A549 (cell line): ENCODE data around the gene IL1F10. TPM values are rescaled to one million over a fixed set of nuclear protein-coding genes. Genes with fewer than 3 reads are reported as not detected.

ENCODE experiments used
- ATAC-seq, 2 experiments: fragments of 200-7000 bp in 1 of 2; fragments of >200 bp in 1 of 2; cut with Nextera tagmentation in 1 of 2; cut with Tn5 transposase in 1 of 2; 3 replicates each; pipeline versions ENCODE4 v1.8.0 to v1.9.1; 2018 to 2020; ENCODE audit warnings: mild to moderate bottlenecking in 1 of 2, moderate library complexity in 1 of 2
- CTCF ChIA-PET: fragments of 300-600 bp; sonication (Branson Sonifier 250); formaldehyde crosslinking; extraction: SDS; loops from one replicate; lab custom pipeline; 2021; ENCODE audit warnings: antibody characterized with exemption, inconsistent platforms; lab: Yijun Ruan, JAX
- POLR2A ChIA-PET: fragments of 350-600 bp; formaldehyde crosslinking; extraction: SDS; loops from one replicate; lab custom pipeline; 2021; ENCODE audit warnings: antibody characterized with exemption, inconsistent platforms; lab: Yijun Ruan, JAX
- DNase-seq, 2 experiments: peaks; one replicate each; pipeline versions ENCODE4 v3.0.0 to v3.0.0-alpha.2; 2011 to 2016; ENCODE audit warnings: low read depth in 1 of 2, low spot score in 1 of 2
- FAIRE-seq: peaks from 2 replicates; lab custom pipeline; 2011; peaks lifted over from hg19 to GRCh38; lab: Jason Lieb, UNC
- H3K27ac ChIP-seq, 2 experiments: fragments of >200 bp; sonication (Bioruptor Twin); formaldehyde crosslinking; 3 replicates each; pipeline ENCODE4 v1.5.1; 2016 to 2017
- H3K4me1 ChIP-seq: fragments of >200 bp; sonication (Bioruptor Twin); formaldehyde crosslinking; 3 replicates; pipeline ENCODE4 v1.6.1; 2016
- H3K4me2 ChIP-seq: fragments of >200 bp; sonication (Bioruptor Twin); formaldehyde crosslinking; 3 replicates; pipeline ENCODE4 v1.6.1; 2016
- H3K4me3 ChIP-seq: fragments of >200 bp; sonication (Bioruptor Twin); formaldehyde crosslinking; 3 replicates; pipeline ENCODE4 v1.5.1; 2016
- H3K9me3 ChIP-seq: fragments of >200 bp; sonication (Bioruptor Twin); formaldehyde crosslinking; 3 replicates; pipeline ENCODE4 v1.6.1; 2016
- CEBPB ChIP-seq, 2 experiments: fragments of >200 bp in 1 of 2; sonication (Bioruptor Twin) in 1 of 2; formaldehyde crosslinking in 1 of 2; IDR thresholded peaks; 2 replicates each; pipeline ENCODE4 v1.6.1; 2012 to 2016
- EHF ChIP-seq: fragments of 250-450 bp; sonication (Bioruptor Pico); IDR thresholded peaks from 2 replicates; pipeline ENCODE4 v1.5.0; 2020; ENCODE audit warnings: mild to moderate bottlenecking
- EHMT2 ChIP-seq: fragments of 200-600 bp; sonication (generic); IDR thresholded peaks from 2 replicates; pipeline ENCODE4 v1.6.1; 2016; ENCODE audit warnings: antibody characterized with exemption, low read depth, mild to moderate bottlenecking, moderate library complexity
- FOXS1 ChIP-seq: fragments of 250-450 bp; sonication (Bioruptor Pico); IDR thresholded peaks from 2 replicates; pipeline ENCODE4 v1.5.0; 2020; ENCODE audit warnings: mild to moderate bottlenecking, moderate library complexity
- HDAC2 ChIP-seq: fragments of 200-600 bp; sonication (generic); IDR thresholded peaks from 2 replicates; pipeline ENCODE4 v1.6.1; 2016
- HOXA7 ChIP-seq: fragments of 250-450 bp; sonication (Bioruptor Pico); IDR thresholded peaks from 2 replicates; pipeline ENCODE4 v1.5.0; 2020; ENCODE audit warnings: mild to moderate bottlenecking, moderate library complexity
- HOXB5 ChIP-seq: fragments of 250-450 bp; sonication (Bioruptor Pico); IDR thresholded peaks from 2 replicates; pipeline ENCODE4 v1.5.0; 2020; ENCODE audit warnings: mild to moderate bottlenecking, moderate library complexity
- JUNB ChIP-seq: fragments of >200 bp; sonication (Bioruptor Twin); formaldehyde crosslinking; IDR thresholded peaks from 2 replicates; pipeline ENCODE4 v1.6.1; 2016
- MAFK ChIP-seq: fragments of 450-650 bp; IDR thresholded peaks from 2 replicates; pipeline ENCODE4 v1.6.1; 2014; ENCODE audit not compliant: partially characterized antibody
- MYC ChIP-seq: IDR thresholded peaks from 2 replicates; pipeline ENCODE4 v1.6.1; 2012; ENCODE audit warnings: mild to moderate bottlenecking, inconsistent platforms, low read length, improper control_type of control experiment, borderline replicate concordance
- NPAS2 ChIP-seq: fragments of 250-450 bp; sonication (Bioruptor Pico); IDR thresholded peaks from 2 replicates; pipeline ENCODE4 v1.8.0; 2022; ENCODE audit warnings: mild to moderate bottlenecking, moderate library complexity, borderline replicate concordance
- NR3C1 ChIP-seq: fragments of >200 bp; sonication (Bioruptor Twin); formaldehyde crosslinking; IDR thresholded peaks from 3 replicates; pipeline ENCODE4 v1.6.1; 2017
- PHF8 ChIP-seq: fragments of 200-600 bp; sonication (generic); IDR thresholded peaks from 2 replicates; pipeline ENCODE4 v1.6.1; 2016; ENCODE audit warnings: low read depth, mild to moderate bottlenecking, antibody characterized with exemption, moderate library complexity, borderline replicate concordance
- POLR2A ChIP-seq: IDR thresholded peaks from 2 replicates; pipeline ENCODE4 v1.6.1; 2012; ENCODE audit warnings: mild to moderate bottlenecking, low read length
- POLR2AphosphoS2 ChIP-seq: conservative IDR thresholded peaks from 2 replicates; pipeline ENCODE4 v1.6.1; 2012; ENCODE audit warnings: low read length, improper control_type of control experiment, inconsistent platforms
- RAD21 ChIP-seq, 2 experiments: fragments of >200 bp in 1 of 2; sonication (Bioruptor Twin) in 1 of 2; formaldehyde crosslinking in 1 of 2; IDR thresholded peaks in 1 of 2; conservative IDR thresholded peaks in 1 of 2; 2 replicates in 1 of 2; 3 replicates in 1 of 2; pipeline ENCODE4 v1.6.1; 2012 to 2018; ENCODE audit warnings: inconsistent platforms in 1 of 2
- RARB ChIP-seq: fragments of 250-450 bp; sonication (Bioruptor Pico); IDR thresholded peaks from 2 replicates; pipeline ENCODE4 v1.8.0; 2021; ENCODE audit warnings: mild to moderate bottlenecking, moderate library complexity
- RCOR1 ChIP-seq: fragments of 150-350 bp; IDR thresholded peaks from 2 replicates; pipeline ENCODE4 v1.6.1; 2014; ENCODE audit warnings: antibody characterized with exemption, low read length, low read depth
- RNF2 ChIP-seq: fragments of 200-600 bp; sonication (generic); IDR thresholded peaks from 2 replicates; pipeline ENCODE4 v1.6.1; 2016; ENCODE audit warnings: low read depth, mild to moderate bottlenecking, antibody characterized with exemption, moderate library complexity, borderline replicate concordance
- SMC3 ChIP-seq: fragments of >200 bp; sonication (Bioruptor Twin); formaldehyde crosslinking; IDR thresholded peaks from 3 replicates; pipeline ENCODE4 v1.6.1; 2018; ENCODE audit warnings: inconsistent platforms
- SREBF2 ChIP-seq: fragments of 450-650 bp; IDR thresholded peaks from 2 replicates; pipeline ENCODE4 v1.6.1; 2014; ENCODE audit warnings: mild to moderate bottlenecking, moderate library complexity
- ZC3H11A ChIP-seq: fragments of 450-650 bp; IDR thresholded peaks from 2 replicates; pipeline ENCODE4 v1.6.1; 2014; ENCODE audit warnings: antibody characterized with exemption, mild to moderate bottlenecking
- ZFP36 ChIP-seq: fragments of 450-650 bp; IDR thresholded peaks from 2 replicates; pipeline ENCODE4 v1.6.1; 2014; ENCODE audit warnings: borderline replicate concordance; ENCODE audit not compliant: partially characterized antibody
- ZNF302 ChIP-seq: fragments of 250-450 bp; sonication (Bioruptor Pico); IDR thresholded peaks from 2 replicates; pipeline ENCODE4 v1.9.0; 2021; ENCODE audit warnings: inconsistent platforms, mild to moderate bottlenecking, moderate library complexity
- WGBS: methylation state at CpG from one replicate; pipeline ENCODE4 v1.1.6; 2017; ENCODE audit errors: missing lambda C conversion rate; 5-methylcytosine and 5-hydroxymethylcytosine counted together
- polyA plus RNA-seq, 4 experiments: library from polyadenylated mRNA; depleted of rRNA in 3 of 4; stranded (reverse); fragments of >200 nt; fragmentation: RNase III in 1 of 4; extraction: RNeasy Plus Mini Kit Qiagen cat#74134 plus additional on column Dnase treatment in 1 of 4; gene quantifications; 2 replicates in 3 of 4; 3 replicates in 1 of 4; pipeline ENCODE4 v1.2.3, GENCODE V29; 2011 to 2017
- TF ChIP-seq, protein P1 (sequence below): fragments of >200 bp; sonication (Bioruptor Twin); formaldehyde crosslinking; IDR thresholded peaks from 2 replicates; pipeline ENCODE4 v1.6.1; 2016
- TF ChIP-seq, protein P2 (sequence below): fragments of >200 bp; sonication (Bioruptor Twin); formaldehyde crosslinking; IDR thresholded peaks from 3 replicates; pipeline ENCODE4 v1.6.1; 2016
- TF ChIP-seq, protein P3 (sequence below): fragments of 150-350 bp; IDR thresholded peaks from 2 replicates; pipeline ENCODE4 v1.6.1; 2014; ENCODE audit warnings: low read depth, mild to moderate bottlenecking, low read length

Gene IL1F10
- polyA plus RNA-seq, 2 of the 4 experiments (the other 2 are of a cell fraction): not detected

- FAIRE-seq (no peak), ATAC-seq (no peak), DNase-seq (no peak)
- Histone ChIP-seq H3K4me3 (no peak overlapping the region), H3K9me3 (no peaks in the 10 kb centered on the region), H3K27ac (no peak overlapping the region), H3K4me1 (no peaks in the 10 kb centered on the region), H3K4me2 (no peak overlapping the region)
- no peak for TF ChIP-seq EHMT2
- no peak for TF ChIP-seq HDAC2
- TF ChIP-seq RNF2: no peak
- no peak for TF ChIP-seq HOXB5 (CRISPR knock-in tag)
- TF ChIP-seq ZC3H11A: no peak
- TF ChIP-seq, protein P1, sequence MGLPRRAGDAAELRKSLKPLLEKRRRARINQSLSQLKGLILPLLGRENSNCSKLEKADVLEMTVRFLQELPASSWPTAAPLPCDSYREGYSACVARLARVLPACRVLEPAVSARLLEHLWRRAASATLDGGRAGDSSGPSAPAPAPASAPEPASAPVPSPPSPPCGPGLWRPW: no peak
- TF ChIP-seq ZFP36: no peak
- 21% methylated on average over 4 of the region's 4 CpGs for WGBS
- POLR2A ChIA-PET: no interaction called here
- CTCF ChIA-PET: interaction anchor here (0.6 to 1.1 kb wide), 3 partner anchors 88 to 1154 kb away, joined by 3 to 6 read pairs (median 4); no protein-coding TSS in a partner anchor
These were observed 46.5 kb upstream of the IL1F10 start for GRCh38 chr2:113021312-113021711.

DNA sequence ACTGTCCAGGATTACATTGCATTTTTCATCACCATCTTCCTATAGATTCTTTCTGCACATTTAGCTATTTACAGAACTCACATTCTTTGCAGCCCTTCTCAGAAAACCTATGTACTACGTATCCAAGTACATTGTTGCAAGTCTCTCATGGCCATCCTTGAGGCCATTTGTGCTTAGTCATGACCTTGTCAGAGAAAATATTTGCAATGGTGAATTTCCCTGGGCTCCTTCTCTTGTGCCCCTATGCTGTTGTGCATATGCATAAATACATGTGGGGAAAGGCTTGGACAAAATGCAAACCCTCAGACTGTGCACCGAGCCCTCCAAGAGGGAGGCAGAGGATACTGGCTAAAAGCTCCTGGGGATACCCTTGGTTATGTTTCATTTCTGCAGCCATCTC is 43.0 kb upstream of the IL1F10 start:
- TF ChIP-seq MAFK (peak; percentile 38), SMC3 (no peak)
- ChIA-PET POLR2A (no interaction called here), CTCF (no interaction called here)
- no peaks in the 10 kb centered on the region for H3K4me1 ChIP-seq
- H3K4me3 ChIP-seq: no peak overlapping the region
- 49% methylated on average over 2 of the region's 2 CpGs for WGBS
- no peak for FAIRE-seq
- no peak for ATAC-seq
- no peak for DNase-seq
- H3K27ac ChIP-seq: no peak overlapping the region
- H3K9me3 ChIP-seq: no peaks in the 10 kb centered on the region
- no peak overlapping the region for H3K4me2 ChIP-seq

DNA sequence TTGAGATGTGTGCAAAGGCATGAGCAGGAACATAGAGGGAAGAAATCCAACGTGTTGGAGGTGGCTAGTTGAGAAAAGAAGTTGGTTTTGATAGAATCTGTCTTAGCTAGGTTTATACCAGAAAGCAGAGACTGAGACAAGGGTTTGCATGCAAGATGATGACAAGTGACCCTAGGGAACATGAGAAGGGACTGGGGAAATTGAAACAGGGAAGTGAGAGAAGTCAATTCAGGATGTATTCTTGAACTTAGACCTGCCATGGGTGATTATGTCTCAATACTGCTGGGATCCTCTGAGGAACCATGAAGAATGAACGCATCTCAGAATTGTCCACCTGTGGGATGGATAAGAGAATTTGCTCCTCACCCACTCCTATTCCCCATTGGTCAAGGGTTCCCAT is 42.0 kb upstream of the IL1F10 start:
- DNase-seq (no peak), FAIRE-seq (no peak), ATAC-seq (no peak)
- TF ChIP-seq RNF2: no peak
- TF ChIP-seq NPAS2 (CRISPR knock-in tag): no peak
- TF ChIP-seq, protein P2, sequence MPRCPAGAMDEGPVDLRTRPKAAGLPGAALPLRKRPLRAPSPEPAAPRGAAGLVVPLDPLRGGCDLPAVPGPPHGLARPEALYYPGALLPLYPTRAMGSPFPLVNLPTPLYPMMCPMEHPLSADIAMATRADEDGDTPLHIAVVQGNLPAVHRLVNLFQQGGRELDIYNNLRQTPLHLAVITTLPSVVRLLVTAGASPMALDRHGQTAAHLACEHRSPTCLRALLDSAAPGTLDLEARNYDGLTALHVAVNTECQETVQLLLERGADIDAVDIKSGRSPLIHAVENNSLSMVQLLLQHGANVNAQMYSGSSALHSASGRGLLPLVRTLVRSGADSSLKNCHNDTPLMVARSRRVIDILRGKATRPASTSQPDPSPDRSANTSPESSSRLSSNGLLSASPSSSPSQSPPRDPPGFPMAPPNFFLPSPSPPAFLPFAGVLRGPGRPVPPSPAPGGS: no peak
- TF ChIP-seq JUNB: no peak
- no peak overlapping the region for H3K4me2 ChIP-seq
- H3K27ac ChIP-seq: no peak overlapping the region
- CTCF ChIA-PET: no interaction called here
- no peaks in the 10 kb centered on the region for H3K4me1 ChIP-seq
- H3K9me3 ChIP-seq: no peaks in the 10 kb centered on the region
- no peak overlapping the region for H3K4me3 ChIP-seq
- 27% methylated on average over 2 of the region's 2 CpGs for WGBS
- POLR2A ChIA-PET: no interaction called here

DNA sequence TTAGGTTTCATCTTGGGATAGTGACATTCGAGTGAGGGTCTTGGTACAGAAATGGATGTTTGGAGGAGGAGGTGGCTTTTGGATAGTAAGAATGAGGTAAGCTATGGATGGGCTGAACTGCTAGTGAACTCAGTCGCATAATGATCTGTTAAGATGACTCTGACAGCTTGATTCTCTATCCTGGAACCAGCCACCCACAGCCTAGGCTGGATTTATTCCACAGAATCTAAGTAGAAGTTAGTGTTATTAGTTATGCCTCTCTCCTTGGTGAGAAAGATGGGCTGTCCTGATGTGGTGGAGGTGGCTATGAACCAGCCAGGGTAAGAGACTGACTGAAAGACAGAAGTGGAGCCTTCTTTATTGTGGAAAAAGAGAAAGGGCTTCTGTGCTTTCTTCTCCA is 40.1 kb upstream of the IL1F10 start:
- Histone ChIP-seq H3K4me1 (no peaks in the 10 kb centered on the region), H3K27ac (no peak overlapping the region), H3K4me2 (no peak overlapping the region), H3K9me3 (no peaks in the 10 kb centered on the region), H3K4me3 (no peak overlapping the region)
- FAIRE-seq (no peak), ATAC-seq (0 out of 6 replicates have a peak, but pooled peaks of 1 of the 2 experiments have one; percentile 22), DNase-seq (no peak)
- TF ChIP-seq ZFP36: no peak
- no peak for TF ChIP-seq CEBPB (IDR thresholded peaks at IDR 0.05)
- TF ChIP-seq, protein P3, sequence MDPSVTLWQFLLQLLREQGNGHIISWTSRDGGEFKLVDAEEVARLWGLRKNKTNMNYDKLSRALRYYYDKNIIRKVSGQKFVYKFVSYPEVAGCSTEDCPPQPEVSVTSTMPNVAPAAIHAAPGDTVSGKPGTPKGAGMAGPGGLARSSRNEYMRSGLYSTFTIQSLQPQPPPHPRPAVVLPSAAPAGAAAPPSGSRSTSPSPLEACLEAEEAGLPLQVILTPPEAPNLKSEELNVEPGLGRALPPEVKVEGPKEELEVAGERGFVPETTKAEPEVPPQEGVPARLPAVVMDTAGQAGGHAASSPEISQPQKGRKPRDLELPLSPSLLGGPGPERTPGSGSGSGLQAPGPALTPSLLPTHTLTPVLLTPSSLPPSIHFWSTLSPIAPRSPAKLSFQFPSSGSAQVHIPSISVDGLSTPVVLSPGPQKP: no peak
- TF ChIP-seq SREBF2: no peak
- TF ChIP-seq MAFK: no peak
- no peak for TF ChIP-seq ZC3H11A
- no peak for TF ChIP-seq HOXA7
- no peak for TF ChIP-seq RCOR1
- TF ChIP-seq, protein P1: no peak
- no peak for TF ChIP-seq RAD21 (conservative IDR thresholded peaks at IDR 0.05 in 1 of 2, IDR thresholded peaks at IDR 0.05 in 1 of 2)
- TF ChIP-seq ZNF302 (CRISPR knock-in tag): no peak
- TF ChIP-seq MYC: no peak
- TF ChIP-seq RARB: no peak
- no peak for TF ChIP-seq PHF8
- TF ChIP-seq EHF: no peak
- TF ChIP-seq NR3C1: no peak
- TF ChIP-seq FOXS1: no peak
- no peak for TF ChIP-seq POLR2AphosphoS2
- no peak for TF ChIP-seq POLR2A
- CTCF ChIA-PET: no interaction called here
- POLR2A ChIA-PET: no interaction called here
- WGBS: 6% methylated on average over 2 of the region's 2 CpGs
